CD4-positive, alpha-beta T cell treated with Interferon alpha-2 for 1 hour (primary cell): ENCODE data around the gene MOV10.

Experiments used
- DNase-seq, 2 donors: peaks; one replicate each; pipeline ENCODE4 v3.0.0-alpha.2; 2020 to 2022

MOV10 gene

GRCh38 chr1:112743174-112744008, 68.9 kb downstream of the MOV10 start:
- DNase-seq, result no peak

GRCh38 chr1:112744009-112744578, 69.6 kb downstream of the MOV10 start:
- DNase-seq, result no peak

GRCh38 chr1:112748396-112748795, 73.9 kb downstream of the MOV10 start:
- DNase-seq, result no peak
